IMR-90 (cell line): ENCODE results near the gene GRAMD1A. TPM values are rescaled to one million over a fixed set of nuclear protein-coding genes. Genes with fewer than 3 reads are reported as not detected.
A peak's percentile ranks its signal among the peaks of the same experiment; 100 is the strongest.

Source experiments
- ATAC-seq: fragments of 200-7000 bp; cut with Tn5 transposase; 2 replicates; pipeline ENCODE4 v1.9.1; 2020; ENCODE audit warnings: low read depth, mild to moderate bottlenecking, moderate library complexity
- BruUV-seq: library from RNA; stranded (reverse); fragments of 400-500 nt; replicated peaks from 2 replicates; lab custom pipeline; 2021; lab: Mats Ljungman, UMichigan
- CTCF ChIA-PET: fragments of 300-600 bp; formaldehyde crosslinking; extraction: SDS; loops from one replicate; lab custom pipeline; 2021; ENCODE audit warnings: antibody characterized with exemption; lab: Yijun Ruan, JAX
- POLR2A ChIA-PET: fragments of 300-600 bp; sonication (Branson Sonifier 250); formaldehyde crosslinking; loops from one replicate; lab custom pipeline; 2022; ENCODE audit warnings: antibody characterized with exemption; ENCODE audit not compliant: unreplicated experiment; lab: Charles Lee
- DNase-seq: peaks from one replicate; pipeline ENCODE4 v3.0.0; 2013
- H2AFZ ChIP-seq: replicated peaks from 2 replicates; pipeline ENCODE3; 2013; ENCODE audit warnings: low read length, mild to moderate bottlenecking; ENCODE audit not compliant: poor library complexity
- H2AK5ac ChIP-seq: 2 replicates; pipeline ENCODE4 v1.6.1; 2013; ENCODE audit warnings: low read depth, low read length, inconsistent platforms
- H2AK9ac ChIP-seq: replicated peaks from 2 replicates; pipeline ENCODE3; 2013; ENCODE audit warnings: mild to moderate bottlenecking, low read depth, low read length, moderate library complexity; ENCODE audit not compliant: poor library complexity
- H2BK120ac ChIP-seq: 2 replicates; pipeline ENCODE4 v1.6.1; 2013; ENCODE audit warnings: low read depth, low read length, inconsistent platforms
- H2BK15ac ChIP-seq: 3 replicates; pipeline ENCODE4 v1.6.1; 2013; ENCODE audit warnings: low read depth, low read length, inconsistent platforms
- H2BK20ac ChIP-seq: 2 replicates; pipeline ENCODE4 v1.6.1; 2013; ENCODE audit warnings: low read depth, mild to moderate bottlenecking, inconsistent platforms, low read length, moderate library complexity
- H2BK5ac ChIP-seq: 2 replicates; pipeline ENCODE4 v1.6.1; 2013; ENCODE audit warnings: mild to moderate bottlenecking, low read depth, low read length, inconsistent platforms; ENCODE audit not compliant: poor library complexity, severe bottlenecking
- H3K14ac ChIP-seq: replicated peaks from 2 replicates; pipeline ENCODE4 v1.6.1; 2013; ENCODE audit warnings: low read depth, low read length, inconsistent platforms
- H3K18ac ChIP-seq: 2 replicates; pipeline ENCODE4 v1.6.1; 2013; ENCODE audit warnings: low read depth, low read length, control low read depth
- H3K23ac ChIP-seq: 2 replicates; pipeline ENCODE4 v1.6.1; 2013; ENCODE audit warnings: low read depth, low read length, inconsistent platforms
- H3K27ac ChIP-seq: 2 replicates; pipeline ENCODE4 v1.5.1; 2013; ENCODE audit warnings: mild to moderate bottlenecking, control low read depth, low read length; ENCODE audit not compliant: insufficient read depth
- H3K27me3 ChIP-seq: 2 replicates; pipeline ENCODE4 v1.6.1; 2013; ENCODE audit warnings: low read length; ENCODE audit not compliant: control insufficient read depth, insufficient read depth
- H3K36me3 ChIP-seq: 2 replicates; pipeline ENCODE4 v1.6.1; 2013; ENCODE audit warnings: low read length, mixed read lengths; ENCODE audit not compliant: control insufficient read depth, insufficient read depth
- H3K4ac ChIP-seq: 2 replicates; pipeline ENCODE4 v1.6.1; 2013; ENCODE audit warnings: low read depth, low read length, inconsistent platforms
- H3K4me1 ChIP-seq: 2 replicates; pipeline ENCODE4 v1.6.1; 2013; ENCODE audit warnings: low read length, mixed read lengths; ENCODE audit not compliant: control insufficient read depth, insufficient read depth
- H3K4me2 ChIP-seq: 2 replicates; pipeline ENCODE4 v1.6.1; 2013; ENCODE audit warnings: low read depth, mild to moderate bottlenecking, control low read depth, low read length, moderate library complexity
- H3K4me3 ChIP-seq: 2 replicates; pipeline ENCODE4 v1.5.1; 2013; ENCODE audit warnings: low read depth, mild to moderate bottlenecking, control low read depth, low read length, moderate library complexity; ENCODE audit not compliant: insufficient read depth
- H3K56ac ChIP-seq: 2 replicates; pipeline ENCODE4 v1.6.1; 2013; ENCODE audit warnings: low read length, inconsistent platforms; ENCODE audit not compliant: insufficient read depth; ENCODE audit errors: extremely low read depth
- H3K79me1 ChIP-seq, 2 experiments: 2 replicates each; pipeline ENCODE4 v1.6.1; 2013; ENCODE audit warnings: low read length in 2 of 2, inconsistent platforms in 1 of 2, low read depth in 1 of 2
- H3K9ac ChIP-seq: 2 replicates; pipeline ENCODE4 v1.6.1; 2013; ENCODE audit warnings: low read depth, low read length, control low read depth
- H3K9me1 ChIP-seq: 2 replicates; pipeline ENCODE4 v1.6.1; 2013; ENCODE audit warnings: low read length, inconsistent platforms; ENCODE audit not compliant: insufficient read depth
- H3K9me3 ChIP-seq: 2 replicates; pipeline ENCODE4 v1.6.1; 2013; ENCODE audit warnings: low read length; ENCODE audit not compliant: control insufficient read depth, insufficient read depth
- H4K20me1 ChIP-seq: 2 replicates; pipeline ENCODE4 v1.6.1; 2013; ENCODE audit warnings: low read length, inconsistent platforms; ENCODE audit not compliant: insufficient read depth
- H4K5ac ChIP-seq: 2 replicates; pipeline ENCODE4 v1.6.1; 2013; ENCODE audit warnings: mild to moderate bottlenecking, low read depth, low read length, control low read depth
- H4K8ac ChIP-seq, 2 experiments: 2 replicates each; pipeline ENCODE4 v1.6.1; 2013; ENCODE audit warnings: low read depth in 2 of 2, low read length in 2 of 2, control low read depth in 1 of 2, inconsistent platforms in 1 of 2
- H4K91ac ChIP-seq: 2 replicates; pipeline ENCODE4 v1.6.1; 2013; ENCODE audit warnings: low read depth, low read length, inconsistent platforms; ENCODE audit not compliant: insufficient read depth
- BHLHE40 ChIP-seq: fragments of 150-350 bp; IDR thresholded peaks from 2 replicates; pipeline ENCODE4 v1.6.1; 2016; ENCODE audit warnings: mild to moderate bottlenecking, low read depth, low read length
- CHD1 ChIP-seq: IDR thresholded peaks from 2 replicates; pipeline ENCODE4 v1.6.1; 2012; ENCODE audit warnings: low read depth, low read length, improper control_type of control experiment
- CTCF ChIP-seq: conservative IDR thresholded peaks from 2 replicates; pipeline ENCODE4 v1.5.1; 2012; ENCODE audit warnings: mild to moderate bottlenecking, low read depth, low read length, improper control_type of control experiment
- FOS ChIP-seq: fragments of 150-350 bp; IDR thresholded peaks from 2 replicates; pipeline ENCODE4 v1.6.1; 2016; ENCODE audit warnings: low read depth, low read length
- MAFK ChIP-seq: IDR thresholded peaks from 2 replicates; pipeline ENCODE4 v1.6.1; 2012; ENCODE audit warnings: low read depth, low read length, improper control_type of control experiment
- MAZ ChIP-seq: IDR thresholded peaks from 2 replicates; pipeline ENCODE4 v1.6.1; 2012; ENCODE audit warnings: low read depth, mild to moderate bottlenecking, low read length, improper control_type of control experiment, moderate library complexity, borderline replicate concordance
- MXI1 ChIP-seq: IDR thresholded peaks from 2 replicates; pipeline ENCODE4 v1.6.1; 2012; ENCODE audit warnings: low read depth, mild to moderate bottlenecking, low read length, moderate library complexity, borderline replicate concordance
- POLR2A ChIP-seq: IDR thresholded peaks from 2 replicates; pipeline ENCODE4 v1.6.1; 2012; ENCODE audit warnings: mild to moderate bottlenecking, low read depth, low read length
- RAD21 ChIP-seq: IDR thresholded peaks from 2 replicates; pipeline ENCODE4 v1.6.1; 2012; ENCODE audit warnings: low read length, improper control_type of control experiment
- RCOR1 ChIP-seq: IDR thresholded peaks from 2 replicates; pipeline ENCODE4 v1.6.1; 2012; ENCODE audit warnings: mild to moderate bottlenecking, low read length, improper control_type of control experiment; ENCODE audit not compliant: insufficient replicate concordance
- RFX5 ChIP-seq: IDR thresholded peaks from 2 replicates; pipeline ENCODE4 v1.8.0; 2012; ENCODE audit warnings: low read depth, mild to moderate bottlenecking, low read length, moderate library complexity
- SMC3 ChIP-seq: fragments of 150-350 bp; IDR thresholded peaks from 2 replicates; pipeline ENCODE4 v1.6.1; 2016; ENCODE audit warnings: low read depth, mild to moderate bottlenecking, antibody characterized with exemption, low read length, moderate library complexity
- WGBS, 2 experiments: methylation state at CpG; one replicate each; pipeline versions ENCODE4 v1.1.5 to v1.1.7; 2013; ENCODE audit warnings: missing lambda C conversion rate in 2 of 2; ENCODE audit not compliant: insufficient read length in 1 of 2; ENCODE audit errors: extremely low coverage in 2 of 2; 5-methylcytosine and 5-hydroxymethylcytosine counted together
- dilution Hi-C: fragments of 300-500 bp; cut with HindIII; formaldehyde crosslinking; loops from one replicate; pipeline ENCODE4 v1.14.3; 2018; ENCODE audit warnings: low sequenced_read_pairs; ENCODE audit not compliant: unreplicated experiment
- in situ Hi-C: fragments of 300-500 bp; cut with MboI; formaldehyde crosslinking; loops from 3 replicates; pipeline ENCODE4 v1.14.3; 2019; ENCODE audit warnings: low sequenced_read_pairs, inconsistent platforms, mixed read lengths
- intact Hi-C: fragments of 100-400 bp; cut with micrococcal nuclease; formaldehyde crosslinking; loops from 2 replicates; pipeline ENCODE4 v1.10.0; 2022
- polyA plus RNA-seq, 3 experiments: library from polyadenylated mRNA; depleted of rRNA; stranded (reverse); fragments of >200 nt; gene quantifications; 2 replicates each; pipeline ENCODE4 v1.2.3, GENCODE V29; 2012; ENCODE audit warnings: low replicate concordance in 1 of 3
- total RNA-seq: library from RNA; depleted of rRNA; stranded (reverse); fragments of >200 nt; gene quantifications from 2 replicates; pipeline ENCODE4 v1.2.3, GENCODE V29; 2012
- TF ChIP-seq, protein P1 (sequence below): fragments of 150-350 bp; IDR thresholded peaks from 2 replicates; pipeline ENCODE4 v1.6.1; 2017; ENCODE audit warnings: mild to moderate bottlenecking, antibody characterized with exemption, low read length, low read depth
- TF ChIP-seq, protein P2 (sequence below): fragments of 150-350 bp; IDR thresholded peaks from 2 replicates; pipeline ENCODE4 v1.6.1; 2016; ENCODE audit warnings: low read depth, mild to moderate bottlenecking, low read length, moderate library complexity, borderline replicate concordance

The GRAMD1A gene
- total and polyA plus RNA-seq, 2 of the 4 experiments (the other 2 are of a cell fraction) = 11.1 to 63.0 TPM

DNA sequence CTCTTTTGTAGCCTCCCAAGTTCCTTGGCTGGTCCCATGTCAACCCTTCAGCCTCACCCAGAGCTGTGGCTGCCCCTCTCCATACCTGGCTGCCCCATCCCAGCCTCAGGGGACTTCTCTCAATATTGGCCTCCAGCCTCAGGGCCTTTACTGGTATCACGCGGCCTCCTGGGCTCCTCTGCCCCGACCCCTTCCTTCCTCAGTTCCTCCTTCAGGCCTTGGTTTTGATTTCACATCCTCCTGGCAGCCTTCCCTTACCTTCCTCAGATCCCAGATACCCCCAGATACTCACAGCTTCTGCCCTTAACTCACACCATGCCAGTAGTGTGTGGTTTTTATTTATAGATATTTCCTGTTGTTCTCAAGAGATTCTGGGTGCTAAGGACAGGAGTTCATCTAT is 17.4 kb downstream of the GRAMD1A start:
- H3K18ac ChIP-seq = no peak overlapping the region
- no peak overlapping the region for H2BK20ac ChIP-seq
- no peaks in the 10 kb centered on the region for H3K4me1 ChIP-seq
- no peak for DNase-seq
- H3K4me2 ChIP-seq = no peak overlapping the region
- H3K27me3 ChIP-seq = no peaks in the 10 kb centered on the region
- ChIA-PET CTCF (no interaction called here), POLR2A (no interaction called here)
- H2BK5ac ChIP-seq = no peak overlapping the region
- H4K8ac ChIP-seq = no peak overlapping the region
- no peak overlapping the region for H3K56ac ChIP-seq
- no peaks in the 10 kb centered on the region for H4K20me1 ChIP-seq
- no peak overlapping the region for H3K27ac ChIP-seq
- H3K4me3 ChIP-seq = no peak overlapping the region
- H2BK15ac ChIP-seq = no peak overlapping the region
- no peak overlapping the region for H2AK5ac ChIP-seq
- no peaks in the 10 kb centered on the region; the same call in 1 of the 2 replicates for H3K9me1 ChIP-seq
- dilution Hi-C loops = no loop called here
- peaks cover 0 to 11% of the 10 kb centered on the region in 2 experiments; a peak in 3 of 4 replicates for H3K79me1 ChIP-seq
- H4K91ac ChIP-seq = no peak overlapping the region
- no peak overlapping the region for H4K5ac ChIP-seq
- H3K14ac ChIP-seq = no peak overlapping the region
- H3K4ac ChIP-seq = no peak overlapping the region
- no TSS peak for BruUV-seq
- TF ChIP-seq, protein P1, sequence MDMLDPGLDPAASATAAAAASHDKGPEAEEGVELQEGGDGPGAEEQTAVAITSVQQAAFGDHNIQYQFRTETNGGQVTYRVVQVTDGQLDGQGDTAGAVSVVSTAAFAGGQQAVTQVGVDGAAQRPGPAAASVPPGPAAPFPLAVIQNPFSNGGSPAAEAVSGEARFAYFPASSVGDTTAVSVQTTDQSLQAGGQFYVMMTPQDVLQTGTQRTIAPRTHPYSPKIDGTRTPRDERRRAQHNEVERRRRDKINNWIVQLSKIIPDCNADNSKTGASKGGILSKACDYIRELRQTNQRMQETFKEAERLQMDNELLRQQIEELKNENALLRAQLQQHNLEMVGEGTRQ = no peak
- TF ChIP-seq POLR2A (no peak), MXI1 (no peak), CHD1 (no peak), RFX5 (no peak), CTCF (no peak), MAZ (no peak), MAFK (no peak), SMC3 (no peak), RAD21 (no peak), FOS (no peak), RCOR1 (no peak), BHLHE40 (no peak)
- TF ChIP-seq, protein P2, sequence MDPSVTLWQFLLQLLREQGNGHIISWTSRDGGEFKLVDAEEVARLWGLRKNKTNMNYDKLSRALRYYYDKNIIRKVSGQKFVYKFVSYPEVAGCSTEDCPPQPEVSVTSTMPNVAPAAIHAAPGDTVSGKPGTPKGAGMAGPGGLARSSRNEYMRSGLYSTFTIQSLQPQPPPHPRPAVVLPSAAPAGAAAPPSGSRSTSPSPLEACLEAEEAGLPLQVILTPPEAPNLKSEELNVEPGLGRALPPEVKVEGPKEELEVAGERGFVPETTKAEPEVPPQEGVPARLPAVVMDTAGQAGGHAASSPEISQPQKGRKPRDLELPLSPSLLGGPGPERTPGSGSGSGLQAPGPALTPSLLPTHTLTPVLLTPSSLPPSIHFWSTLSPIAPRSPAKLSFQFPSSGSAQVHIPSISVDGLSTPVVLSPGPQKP = no peak
- H3K36me3 ChIP-seq = peaks cover 74% of the 10 kb centered on the region
- in situ Hi-C loops = no loop called here
- intact Hi-C loops = no loop called here
- peak overlapping the region; percentile 20 for H2AK9ac ChIP-seq
- no peaks in the 10 kb centered on the region for H3K9me3 ChIP-seq
- no peak overlapping the region for H3K23ac ChIP-seq
- no peak overlapping the region for H3K9ac ChIP-seq
- no peak overlapping the region for H2BK120ac ChIP-seq
- WGBS, 2 experiments = no CpG with 5 or more reads among the region's 3 CpGs
- H2AFZ ChIP-seq = no peak overlapping the region
- no peak for ATAC-seq
